Peyer's patch (tissue), 4 donors: ENCODE data around the gene FAM193A. TPM values are rescaled to one million over a fixed set of nuclear protein-coding genes. Genes with fewer than 3 reads are reported as not detected.

ENCODE experiments used
- DNase-seq, 3 donors: peaks; one replicate each; pipeline ENCODE4 v3.0.0-alpha.2; 2017 to 2019
- H3K27ac ChIP-seq, 4 donors: fragments of 200-600 bp; sonication (generic); one replicate each; pipeline ENCODE4 v1.5.1; 2016 to 2019
- H3K27me3 ChIP-seq, 2 donors: fragments of 200-600 bp; sonication (generic); one replicate each; pipeline ENCODE4 v1.5.1; 2019
- H3K36me3 ChIP-seq, 3 donors: fragments of 200-600 bp; sonication (generic); one replicate each; pipeline ENCODE4 v1.5.1; 2016 to 2019
- H3K4me1 ChIP-seq, 4 donors: fragments of 200-600 bp; sonication (generic); one replicate each; pipeline ENCODE4 v1.5.1; 2016 to 2019
- H3K4me3 ChIP-seq, 4 donors: fragments of 200-600 bp; sonication (generic); 1 replicate in 3 of 4; 2 replicates in 1 of 4; pipeline ENCODE4 v1.5.1; 2016 to 2019; ENCODE audit warnings: mild to moderate bottlenecking in 1 of 4
- H3K9me3 ChIP-seq, 4 donors: fragments of 200-600 bp; sonication (generic); one replicate each; pipeline ENCODE4 v1.5.1; 2016 to 2019; ENCODE audit warnings: mild to moderate bottlenecking in 1 of 4
- POLR2A ChIP-seq, 2 donors: fragments of 450-650 bp; IDR thresholded peaks; one replicate each; pipeline ENCODE4 v1.5.1; 2017; ENCODE audit warnings: antibody characterized with exemption in 2 of 2, mild to moderate bottlenecking in 2 of 2, moderate library complexity in 2 of 2
- total RNA-seq, 4 donors: library from RNA; depleted of rRNA; stranded (reverse); fragments of >200 nt; gene quantifications; one replicate each; pipeline ENCODE4 v1.1.0, GENCODE V29; 2016
- TF ChIP-seq, protein P1 (sequence below), 6 experiments: fragments of 450-650 bp in 4 of 6; fragments of 200-600 bp in 2 of 6; sonication (generic) in 1 of 6; IDR thresholded peaks; one replicate each; pipeline ENCODE4 v1.5.1; 2017 to 2019; ENCODE audit warnings: antibody characterized with exemption in 6 of 6, mild to moderate bottlenecking in 3 of 6, moderate library complexity in 1 of 6

Gene FAM193A
- total RNA-seq, 4 donors from 2014 or later = 38.2 to 77.6 (median 51.2) TPM

DNA sequence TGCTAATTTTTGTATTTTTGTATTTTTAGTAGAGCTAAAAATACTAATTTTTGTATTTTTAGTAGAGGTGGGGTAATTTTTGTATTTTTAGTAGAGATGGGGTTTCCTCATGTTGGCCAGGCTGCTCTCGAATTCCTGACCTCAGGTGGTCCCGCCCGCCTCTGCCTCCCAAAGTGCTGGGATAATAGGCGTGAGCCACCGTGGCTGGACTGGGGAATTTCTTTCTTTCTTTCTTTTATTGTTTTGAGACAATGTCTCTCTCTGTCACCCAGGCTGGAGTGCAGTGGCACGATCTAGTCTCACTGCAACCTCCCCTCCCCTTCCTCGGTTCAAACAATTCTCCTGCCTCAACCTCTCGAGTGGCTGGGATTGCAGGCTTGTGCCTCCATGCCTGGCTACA lies 83.0 kb downstream of the FAM193A start:
- H3K4me1 ChIP-seq = no peaks in the 10 kb centered on the region
- TF ChIP-seq, protein P1, sequence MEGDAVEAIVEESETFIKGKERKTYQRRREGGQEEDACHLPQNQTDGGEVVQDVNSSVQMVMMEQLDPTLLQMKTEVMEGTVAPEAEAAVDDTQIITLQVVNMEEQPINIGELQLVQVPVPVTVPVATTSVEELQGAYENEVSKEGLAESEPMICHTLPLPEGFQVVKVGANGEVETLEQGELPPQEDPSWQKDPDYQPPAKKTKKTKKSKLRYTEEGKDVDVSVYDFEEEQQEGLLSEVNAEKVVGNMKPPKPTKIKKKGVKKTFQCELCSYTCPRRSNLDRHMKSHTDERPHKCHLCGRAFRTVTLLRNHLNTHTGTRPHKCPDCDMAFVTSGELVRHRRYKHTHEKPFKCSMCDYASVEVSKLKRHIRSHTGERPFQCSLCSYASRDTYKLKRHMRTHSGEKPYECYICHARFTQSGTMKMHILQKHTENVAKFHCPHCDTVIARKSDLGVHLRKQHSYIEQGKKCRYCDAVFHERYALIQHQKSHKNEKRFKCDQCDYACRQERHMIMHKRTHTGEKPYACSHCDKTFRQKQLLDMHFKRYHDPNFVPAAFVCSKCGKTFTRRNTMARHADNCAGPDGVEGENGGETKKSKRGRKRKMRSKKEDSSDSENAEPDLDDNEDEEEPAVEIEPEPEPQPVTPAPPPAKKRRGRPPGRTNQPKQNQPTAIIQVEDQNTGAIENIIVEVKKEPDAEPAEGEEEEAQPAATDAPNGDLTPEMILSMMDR (IDR thresholded peaks at IDR 0.05) = no peak
- TF ChIP-seq POLR2A (IDR thresholded peaks at IDR 0.05) = no peak

DNA sequence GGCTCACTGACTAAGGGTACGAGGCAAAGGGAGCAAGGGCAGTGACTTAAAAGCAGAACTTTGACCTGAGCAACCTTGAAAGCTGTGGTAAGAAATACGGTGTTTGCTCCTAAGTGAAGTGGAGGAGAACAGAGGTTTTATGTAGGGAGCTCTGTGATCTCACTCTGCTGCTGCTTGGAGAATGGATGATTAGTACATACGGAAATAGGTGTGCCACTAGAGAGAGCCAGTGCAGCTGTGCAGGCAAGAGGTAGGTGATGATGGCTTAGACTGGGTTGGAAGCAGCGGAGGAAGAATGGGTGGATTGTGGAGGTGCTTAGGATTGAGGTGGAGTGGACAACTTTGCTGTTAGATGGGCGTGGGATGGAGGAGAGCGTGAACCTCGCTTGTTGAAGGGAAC lies 85.0 kb downstream of the FAM193A start:
- H3K36me3 ChIP-seq = peaks cover 0 to 12% (median 0%) of the 10 kb centered on the region in 3 donors
- H3K4me1 ChIP-seq = peaks cover 0 to 4% (median 0%) of the 10 kb centered on the region in 4 donors
- TF ChIP-seq, protein P1 (IDR thresholded peaks at IDR 0.05) = no peak
- no peak for TF ChIP-seq POLR2A (IDR thresholded peaks at IDR 0.05)
- no peak overlapping the region for H3K27ac ChIP-seq
- H3K4me3 ChIP-seq = no peak overlapping the region
- H3K27me3 ChIP-seq = no peaks in the 10 kb centered on the region
- peak in 1 of 3 donors; percentile 2 for DNase-seq
- no peaks in the 10 kb centered on the region for H3K9me3 ChIP-seq

More for the DNA sequence above, 83.0 kb downstream of the FAM193A start:
- H3K27ac ChIP-seq = no peak overlapping the region
- H3K36me3 ChIP-seq = no peaks in the 10 kb centered on the region
- no peaks in the 10 kb centered on the region for H3K27me3 ChIP-seq
- DNase-seq = peak in 1 of 3 donors; percentile 15
- H3K4me3 ChIP-seq = no peak overlapping the region
- H3K9me3 ChIP-seq = no peaks in the 10 kb centered on the region

DNA sequence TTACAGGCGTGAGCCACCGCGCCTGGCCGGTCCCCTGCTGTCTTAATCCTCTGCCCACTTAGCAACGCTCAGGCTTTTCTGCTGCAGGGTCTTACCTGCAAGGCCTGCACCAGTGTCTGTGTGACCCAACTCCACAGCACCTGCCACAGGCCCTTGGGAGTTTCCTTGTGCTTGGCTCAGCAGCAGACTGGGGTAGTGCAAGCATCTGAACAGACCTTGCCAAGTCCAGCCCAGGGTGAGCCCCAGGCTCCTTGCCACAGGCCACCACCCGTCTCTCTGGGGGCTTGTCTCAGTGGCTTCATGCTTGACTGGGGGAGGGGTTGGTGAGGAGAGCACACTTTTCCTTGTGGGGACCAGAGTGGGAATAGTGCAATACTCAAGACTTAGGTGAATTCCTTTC lies 87.0 kb downstream of the FAM193A start:
- no peak overlapping the region for H3K4me3 ChIP-seq
- TF ChIP-seq, protein P1 (IDR thresholded peaks at IDR 0.05) = no peak
- no peak for TF ChIP-seq POLR2A (IDR thresholded peaks at IDR 0.05)
- peak in 1 of 3 donors; percentile 6 for DNase-seq
- H3K9me3 ChIP-seq = no peaks in the 10 kb centered on the region
- H3K4me1 ChIP-seq = peaks cover 0 to 4% (median 0%) of the 10 kb centered on the region in 4 donors
- H3K27ac ChIP-seq = no peak overlapping the region
- H3K27me3 ChIP-seq = no peaks in the 10 kb centered on the region
- peaks cover 0 to 22% (median 0%) of the 10 kb centered on the region in 3 donors for H3K36me3 ChIP-seq

DNA sequence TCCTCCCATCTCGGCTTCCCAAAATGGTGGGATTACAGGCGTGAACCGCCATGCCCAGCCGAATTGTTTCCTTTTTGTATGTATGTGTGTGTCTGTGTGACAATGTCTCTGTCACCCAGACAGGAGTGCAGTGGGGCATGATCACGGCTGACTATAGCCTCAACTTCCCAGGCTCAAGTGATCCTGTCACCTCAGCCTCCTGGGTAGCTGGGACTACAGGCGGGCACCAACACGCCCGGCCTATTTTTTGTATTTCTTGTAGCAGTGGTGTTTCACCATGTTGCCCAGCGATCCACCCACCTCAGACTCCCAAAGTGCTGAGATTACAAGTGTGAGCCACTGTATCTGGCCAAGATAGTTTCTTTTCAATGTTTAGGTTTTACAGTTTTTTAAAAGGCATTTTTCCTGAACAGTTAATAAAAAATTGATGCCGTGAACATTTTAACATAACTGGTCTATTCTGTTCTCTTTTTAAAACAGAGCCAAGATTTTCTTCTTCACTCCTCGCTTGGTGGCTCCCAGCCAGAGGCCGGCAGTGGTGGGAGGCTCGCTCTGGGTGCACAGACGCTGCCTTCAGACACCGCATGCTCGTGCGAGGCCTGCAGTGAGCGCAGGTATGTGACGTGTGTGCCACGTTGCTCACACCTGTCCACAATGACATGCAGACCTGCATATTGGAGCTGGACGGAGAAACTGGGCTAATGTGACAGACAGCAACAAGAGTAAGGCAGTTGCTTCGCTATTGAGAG lies 88.5 kb downstream of the FAM193A start:
- Histone ChIP-seq H3K27me3 (no peaks in the 10 kb centered on the region), H3K9me3 (no peaks in the 10 kb centered on the region), H3K4me1 (peaks cover 0 to 4% (median 0%) of the 10 kb centered on the region in 4 donors), H3K27ac (no peak overlapping the region), H3K4me3 (no peak overlapping the region), H3K36me3 (peaks cover 0 to 29% (median 0%) of the 10 kb centered on the region in 3 donors)
- DNase-seq = peak in 2 of 3 donors; percentile 10 to 30
- no peak for TF ChIP-seq POLR2A (IDR thresholded peaks at IDR 0.05)
- TF ChIP-seq, protein P1 (IDR thresholded peaks at IDR 0.05) = no peak

DNA sequence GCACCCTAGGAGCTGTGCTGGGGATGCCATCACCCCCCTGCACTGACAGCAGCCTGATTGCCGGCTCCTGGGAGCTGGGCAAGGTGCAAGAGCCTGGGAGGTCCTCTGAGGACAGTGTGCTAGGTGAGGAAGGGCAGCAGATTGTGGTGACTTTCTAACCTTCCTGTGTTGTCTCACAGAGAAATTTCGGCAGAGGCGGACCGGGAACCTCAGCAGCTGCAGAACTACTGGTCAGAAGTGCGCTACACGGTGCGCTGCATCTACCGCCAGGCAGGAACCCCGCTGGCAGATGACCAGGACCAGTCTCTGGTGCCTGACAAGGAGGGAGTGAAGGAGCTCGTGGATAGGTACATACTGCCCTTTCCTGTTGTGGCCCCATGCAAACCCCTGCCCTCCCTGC lies 89.8 kb downstream of the FAM193A start:
- no peaks in the 10 kb centered on the region for H3K27me3 ChIP-seq
- H3K4me3 ChIP-seq = no peak overlapping the region
- peak in 2 of 3 donors; percentile 8 to 44 for DNase-seq
- H3K36me3 ChIP-seq = peaks cover 0 to 40% (median 0%) of the 10 kb centered on the region in 3 donors
- no peaks in the 10 kb centered on the region for H3K9me3 ChIP-seq
- H3K4me1 ChIP-seq = peaks cover 0 to 4% (median 0%) of the 10 kb centered on the region in 4 donors
- TF ChIP-seq, protein P1 (IDR thresholded peaks at IDR 0.05) = no peak
- TF ChIP-seq POLR2A (IDR thresholded peaks at IDR 0.05) = no peak
- no peak overlapping the region for H3K27ac ChIP-seq
